ENCODE data around the gene TMPRSS11E.
"Not testable (repeated sequence)": the region's sequence is repeated elsewhere in the genome, so short reads cannot be mapped to it uniquely, and the experiment has no call there.

GRCh38 chr4:68412031-68412430 is 35.2 kb upstream of the TMPRSS11E start:
- TF ChIP-seq CTCF, EP300, POLR2AphosphoS5, POLR2A (IDR thresholded peaks at IDR 0.05): not testable (repeated sequence)

Data from upper lobe of left lung (tissue), 4 donors.